ENCODE results near the gene CMIP.

The CMIP gene

GRCh38 chr16:81447383-81448101 is 2.9 kb downstream of the CMIP start:
- DNase-seq (ENCODE audit: low read depth) = no peak

- DNase-seq (ENCODE audit: low read depth) = no peak
Observed at GRCh38 chr16:81448154-81449131, 3.8 kb downstream of the CMIP start.

- no peak for DNase-seq (ENCODE audit: low read depth)
Observed at GRCh38 chr16:81449241-81449640, 4.6 kb downstream of the CMIP start.

GRCh38 chr16:81449899-81450608 is 5.4 kb downstream of the CMIP start:
- no peak for DNase-seq (ENCODE audit: low read depth)

- no peak for DNase-seq (ENCODE audit: low read depth)
Observed at GRCh38 chr16:81450783-81451491, 6.3 kb downstream of the CMIP start.

GRCh38 chr16:81451753-81452680 is 7.4 kb downstream of the CMIP start:
- DNase-seq (ENCODE audit: low read depth) = no peak

- no peak for DNase-seq (ENCODE audit: low read depth)
Observed at GRCh38 chr16:81453091-81453728, 8.6 kb downstream of the CMIP start.

- no peak for DNase-seq (ENCODE audit: low read depth)
Observed at GRCh38 chr16:81454044-81454443, 9.4 kb downstream of the CMIP start.

GRCh38 chr16:81455006-81455405 is 10.4 kb downstream of the CMIP start:
- no peak for DNase-seq (ENCODE audit: low read depth)

- no peak for DNase-seq (ENCODE audit: low read depth)
Observed at GRCh38 chr16:81455720-81456494, 11.3 kb downstream of the CMIP start.

- DNase-seq (ENCODE audit: low read depth) = no peak
Observed at GRCh38 chr16:81456523-81457325, 12.1 kb downstream of the CMIP start.

GRCh38 chr16:81457326-81458133 is 12.9 kb downstream of the CMIP start:
- peak; percentile 68 for DNase-seq (ENCODE audit: low read depth)

GRCh38 chr16:81458149-81458669 is 13.6 kb downstream of the CMIP start:
- no peak for DNase-seq (ENCODE audit: low read depth)

GRCh38 chr16:81458827-81459598 is 14.4 kb downstream of the CMIP start:
- no peak for DNase-seq (ENCODE audit: low read depth)

GRCh38 chr16:81460075-81460474 is 15.5 kb downstream of the CMIP start:
- no peak for DNase-seq (ENCODE audit: low read depth)

GRCh38 chr16:81461243-81461642 is 16.6 kb downstream of the CMIP start:
- no peak for DNase-seq (ENCODE audit: low read depth)

- DNase-seq (ENCODE audit: low read depth) = no peak
Observed at GRCh38 chr16:81461766-81462165, 17.2 kb downstream of the CMIP start.
